HEK293 (cell line): ENCODE data around the gene TRMT5.

Experiments used
- CTCF ChIA-PET: fragments of 350-600 bp; formaldehyde crosslinking; extraction: SDS; loops from one replicate; lab custom pipeline; 2021; ENCODE audit warnings: antibody characterized with exemption; lab: Yijun Ruan, JAX
- POLR2A ChIA-PET: fragments of 300-600 bp; formaldehyde crosslinking; extraction: SDS; loops from one replicate; lab custom pipeline; 2020; ENCODE audit warnings: antibody characterized with exemption, inconsistent platforms; lab: Yijun Ruan, JAX
- H3K27ac ChIP-seq: fragments of 200-500 bp; sonication (Bioruptor generic); 2 replicates; pipeline ENCODE4 v1.5.1; 2014; ENCODE audit warnings: low read depth, low read length, control low read depth, inconsistent platforms; ENCODE audit errors: extremely low read depth
- H3K36me3 ChIP-seq, 2 experiments: fragments of 200-500 bp in 1 of 2; sonication (Bioruptor generic) in 1 of 2; 1 replicate in 1 of 2; 2 replicates in 1 of 2; pipeline ENCODE4 v1.5.1; 2014 to 2017; ENCODE audit warnings: inconsistent platforms in 2 of 2, low read length in 2 of 2; ENCODE audit not compliant: control insufficient read depth in 2 of 2, insufficient read depth in 1 of 2
- H3K4me1 ChIP-seq: fragments of 200-500 bp; sonication (Bioruptor generic); 2 replicates; pipeline ENCODE4 v1.5.1; 2014; ENCODE audit warnings: mild to moderate bottlenecking, low read length, inconsistent platforms; ENCODE audit not compliant: control insufficient read depth, insufficient read depth
- H3K4me3 ChIP-seq: 2 replicates; pipeline ENCODE4 v1.5.1; 2011; ENCODE audit warnings: low read depth, mild to moderate bottlenecking, control low read depth, low read length, moderate library complexity
- H3K9me3 ChIP-seq: fragments of 200-500 bp; sonication (Bioruptor generic); 2 replicates; pipeline ENCODE4 v1.5.1; 2014; ENCODE audit warnings: low read depth, low read length, inconsistent platforms; ENCODE audit not compliant: control insufficient read depth, insufficient read depth
- BCL11B ChIP-seq: fragments of 450-650 bp; formaldehyde crosslinking; IDR thresholded peaks from 2 replicates; pipeline ENCODE4 v1.5.1; 2016; ENCODE audit warnings: low read depth, missing biosample characterization, missing genetic modification characterization
- FEZF1 ChIP-seq: fragments of 450-650 bp; formaldehyde crosslinking; IDR thresholded peaks from 2 replicates; pipeline ENCODE4 v1.5.1; 2016; ENCODE audit warnings: missing biosample characterization, missing genetic modification characterization
- HIC1 ChIP-seq: fragments of 450-650 bp; formaldehyde crosslinking; IDR thresholded peaks from 2 replicates; pipeline ENCODE4 v1.5.1; 2016; ENCODE audit warnings: missing biosample characterization, missing genetic modification characterization
- HOXD13 ChIP-seq: sonication (generic); formaldehyde crosslinking; IDR thresholded peaks from 2 replicates; pipeline ENCODE4 v1.8.0; 2022; ENCODE audit warnings: missing genetic modification reagents, borderline replicate concordance
- KLF7 ChIP-seq: fragments of 450-650 bp; formaldehyde crosslinking; IDR thresholded peaks from 2 replicates; pipeline ENCODE4 v1.5.1; 2016; ENCODE audit warnings: missing biosample characterization, missing genetic modification characterization, borderline replicate concordance
- OSR2 ChIP-seq: fragments of 450-650 bp; formaldehyde crosslinking; IDR thresholded peaks from 2 replicates; pipeline ENCODE4 v1.5.1; 2016; ENCODE audit warnings: missing biosample characterization, missing genetic modification characterization
- PRDM6 ChIP-seq: fragments of 450-650 bp; formaldehyde crosslinking; IDR thresholded peaks from 2 replicates; pipeline ENCODE4 v1.5.1; 2017; ENCODE audit warnings: missing biosample characterization, missing genetic modification characterization
- SALL2 ChIP-seq: fragments of 450-650 bp; formaldehyde crosslinking; IDR thresholded peaks from 2 replicates; pipeline ENCODE4 v1.5.0; 2017; ENCODE audit warnings: missing biosample characterization, mild to moderate bottlenecking, missing genetic modification characterization, borderline replicate concordance
- SETDB1 ChIP-seq: IDR thresholded peaks from one replicate; pipeline ENCODE4 v1.6.1; 2017; ENCODE audit warnings: mild to moderate bottlenecking, low read length, moderate library complexity, mixed read lengths; ENCODE audit not compliant: insufficient read length
- SP3 ChIP-seq: fragments of 450-650 bp; formaldehyde crosslinking; IDR thresholded peaks from 2 replicates; pipeline ENCODE4 v1.5.1; 2016; ENCODE audit warnings: missing biosample characterization, missing genetic modification characterization
- ZBTB49 ChIP-seq: fragments of 450-650 bp; formaldehyde crosslinking; IDR thresholded peaks from 2 replicates; pipeline ENCODE4 v1.5.1; 2016; ENCODE audit warnings: missing biosample characterization, missing genetic modification characterization, low read depth
- ZNF132 ChIP-seq: fragments of 450-650 bp; formaldehyde crosslinking; IDR thresholded peaks from 2 replicates; pipeline ENCODE4 v1.5.1; 2017; ENCODE audit warnings: missing biosample characterization, missing genetic modification characterization, borderline replicate concordance
- ZNF133 ChIP-seq: fragments of 450-650 bp; formaldehyde crosslinking; IDR thresholded peaks from 2 replicates; pipeline ENCODE4 v1.5.1; 2016; ENCODE audit warnings: missing biosample characterization, missing genetic modification characterization
- ZNF221 ChIP-seq: fragments of 450-650 bp; formaldehyde crosslinking; IDR thresholded peaks from 2 replicates; pipeline ENCODE4 v1.5.1; 2017; ENCODE audit warnings: missing biosample characterization, missing genetic modification characterization, borderline replicate concordance
- ZNF366 ChIP-seq: fragments of 450-650 bp; formaldehyde crosslinking; conservative IDR thresholded peaks from 2 replicates; pipeline ENCODE4 v1.5.1; 2016; ENCODE audit warnings: missing biosample characterization, missing genetic modification characterization
- ZNF501 ChIP-seq: fragments of 450-650 bp; formaldehyde crosslinking; IDR thresholded peaks from 2 replicates; pipeline ENCODE4 v1.5.1; 2016; ENCODE audit warnings: missing biosample characterization, missing genetic modification characterization
- ZNF510 ChIP-seq: fragments of 450-650 bp; formaldehyde crosslinking; IDR thresholded peaks from 2 replicates; pipeline ENCODE4 v1.5.1; 2018; ENCODE audit warnings: mild to moderate bottlenecking, missing genetic modification characterization, missing biosample characterization; ENCODE audit not compliant: insufficient replicate concordance
- ZNF692 ChIP-seq: fragments of 450-650 bp; formaldehyde crosslinking; IDR thresholded peaks from 2 replicates; pipeline ENCODE4 v1.5.1; 2016; ENCODE audit warnings: missing biosample characterization, missing genetic modification characterization
- ZSCAN18 ChIP-seq: fragments of 450-650 bp; formaldehyde crosslinking; IDR thresholded peaks from 2 replicates; pipeline ENCODE4 v1.5.1; 2016; ENCODE audit warnings: missing biosample characterization, missing genetic modification characterization

TRMT5 gene

GRCh38 chr14:60965402-60965801 is 15.5 kb downstream of the TRMT5 start:
- no peaks in the 10 kb centered on the region for H3K36me3 ChIP-seq
- no peak overlapping the region for H3K4me3 ChIP-seq
- peaks cover 17% of the 10 kb centered on the region for H3K4me1 ChIP-seq
- no peak overlapping the region for H3K27ac ChIP-seq
- TF ChIP-seq FEZF1 (tag by site-specific recombination) (0 out of 2 replicates have a peak, but pooled peaks have one; percentile 17), OSR2 (tag by site-specific recombination) (0 out of 2 replicates have a peak, but pooled peaks have one; percentile 32), KLF7 (tag by site-specific recombination) (no peak), PRDM6 (peak; percentile 5; the same call in 1 of the 2 replicates), BCL11B (tag by site-specific recombination) (no peak)
- ChIA-PET POLR2A (no interaction called here), CTCF (no interaction called here)
- no peaks in the 10 kb centered on the region for H3K9me3 ChIP-seq

GRCh38 chr14:60964904-60965303 is 16.0 kb downstream of the TRMT5 start:
- ChIA-PET CTCF (no interaction called here), POLR2A (no interaction called here)
- no peak for TF ChIP-seq ZNF501 (tag by site-specific recombination)
- no peak for TF ChIP-seq SALL2
- TF ChIP-seq HOXD13 (CRISPR knock-in tag) = no peak
- no peak for TF ChIP-seq HIC1 (tag by site-specific recombination)
- no peak for TF ChIP-seq ZBTB49 (tag by site-specific recombination)
- no peak for TF ChIP-seq ZNF132
- no peak for TF ChIP-seq ZNF366 (tag by site-specific recombination)
- TF ChIP-seq SP3 = no peak
- no peak for TF ChIP-seq ZNF221
- no peak for TF ChIP-seq ZNF692 (tag by site-specific recombination)
- TF ChIP-seq SETDB1 = no peak
- no peak for TF ChIP-seq ZNF510 (tag by site-specific recombination)
- no peak for TF ChIP-seq ZNF133 (tag by site-specific recombination)
- no peak for TF ChIP-seq ZSCAN18 (tag by site-specific recombination)

More at GRCh38 chr14:60964904-60965303, 16.0 kb downstream of the TRMT5 start:
- Histone ChIP-seq H3K4me1 (peaks cover 17% of the 10 kb centered on the region), H3K4me3 (no peak overlapping the region), H3K27ac (no peak overlapping the region), H3K9me3 (no peaks in the 10 kb centered on the region), H3K36me3 (no peaks in the 10 kb centered on the region)
